HG03432 (cell line): Measurements from ENCODE around the gene RSRC1.
"Not testable (repeated sequence)": the region's sequence is repeated elsewhere in the genome, so short reads cannot be mapped to it uniquely, and the experiment has no call there.

Source experiments
- ATAC-seq: cut with Tn5 transposase; IDR thresholded peaks from one replicate; pipeline ENCODE4 v1.9.1; 2021; ENCODE audit warnings: mild to moderate bottlenecking, moderate library complexity; ENCODE audit not compliant: unreplicated experiment

The RSRC1 gene

DNA sequence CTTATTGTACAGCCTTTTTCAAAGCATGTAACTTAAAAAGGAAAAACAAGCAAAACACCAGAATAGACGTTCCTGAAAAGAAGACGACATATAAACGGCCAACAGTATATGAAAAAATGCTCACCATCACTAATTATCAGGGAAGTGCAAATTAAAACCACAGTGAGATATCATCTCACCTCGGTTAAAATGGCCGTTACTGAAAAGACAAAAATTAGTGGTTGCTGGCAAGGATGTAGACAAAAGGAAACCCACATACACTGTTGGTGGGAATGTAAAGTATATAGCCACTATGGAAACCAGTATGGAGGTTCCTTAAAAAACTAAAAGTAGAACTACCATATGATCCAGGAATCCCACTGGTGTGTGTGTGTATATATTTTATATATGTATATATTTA, 396.6 kb downstream of the RSRC1 start:
- no peak for ATAC-seq

DNA sequence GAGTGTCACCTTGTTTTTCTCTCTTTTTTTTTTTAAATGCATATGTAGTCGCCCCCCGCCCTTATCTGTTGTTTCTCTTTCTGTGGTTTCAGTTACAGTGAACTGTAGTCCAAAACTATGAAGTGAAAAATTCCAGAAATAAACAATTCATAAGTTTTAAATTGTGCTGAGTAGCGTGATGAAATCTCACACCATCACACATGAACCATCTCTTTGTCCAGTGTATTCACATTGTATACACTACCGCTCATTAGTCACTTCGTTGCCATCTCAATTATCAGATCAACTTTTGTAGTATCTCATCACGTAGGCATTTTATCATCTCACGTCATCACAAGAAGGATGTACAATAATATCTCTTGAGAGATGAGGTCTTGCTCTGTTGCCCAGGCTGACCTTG, 398.6 kb downstream of the RSRC1 start:
- no peak for ATAC-seq

DNA sequence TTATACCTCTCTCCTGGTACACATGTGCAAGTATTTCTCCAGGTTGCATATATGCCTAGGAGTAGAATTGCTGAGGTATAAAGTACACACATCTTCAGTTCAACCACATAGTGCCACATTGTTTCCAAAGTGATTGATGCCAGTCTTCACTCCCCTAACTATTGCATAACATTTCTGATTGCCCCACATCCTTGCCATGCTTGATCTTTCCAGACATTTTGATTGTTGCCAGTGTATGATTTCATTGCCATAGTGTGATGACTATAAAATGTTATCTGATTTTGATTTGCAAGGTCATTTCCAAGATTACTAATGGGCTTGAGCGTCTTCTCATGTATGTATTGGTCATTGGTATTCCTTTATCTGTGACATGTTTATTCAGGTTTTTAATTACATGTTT, 400.0 kb downstream of the RSRC1 start:
- ATAC-seq = no peak

DNA sequence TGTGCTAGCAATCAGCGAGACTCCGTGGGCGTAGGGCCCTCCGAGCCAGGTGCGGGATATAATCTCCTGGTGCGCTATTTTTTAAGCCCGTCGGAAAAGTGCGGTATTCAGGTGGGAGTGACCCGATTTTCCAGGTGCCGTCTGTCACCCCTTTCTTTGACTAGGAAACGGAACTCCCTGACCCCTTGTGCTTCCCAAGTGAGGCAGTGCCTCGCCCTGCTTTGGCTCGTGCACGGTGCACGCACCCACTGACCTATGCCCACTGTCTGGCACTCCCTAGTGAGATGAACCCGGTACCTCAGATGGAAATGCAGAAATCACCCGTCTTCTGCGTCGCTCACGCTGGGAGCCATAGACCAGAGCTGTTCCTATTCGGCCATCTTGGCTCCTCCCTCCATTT, 406.8 kb downstream of the RSRC1 start:
- ATAC-seq = not testable (repeated sequence)

DNA sequence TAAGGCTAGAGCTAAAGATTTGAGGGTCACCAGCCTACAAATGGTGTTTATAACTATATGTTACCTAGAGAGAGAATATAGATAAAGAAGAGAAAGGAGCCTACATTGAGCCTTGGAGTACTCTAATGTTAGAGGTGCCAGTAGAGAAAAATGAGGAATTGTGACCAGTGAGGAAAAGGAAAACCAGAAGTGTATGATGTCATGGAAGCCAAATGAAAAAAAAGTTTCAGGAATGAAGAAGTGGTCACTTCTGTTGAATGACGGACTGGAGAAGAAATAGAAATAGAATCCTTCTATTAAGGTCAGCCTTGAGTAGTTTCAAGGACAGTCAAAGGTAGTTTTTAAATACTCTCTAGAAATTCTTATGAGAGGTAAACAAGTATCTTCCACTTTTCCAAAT, 409.9 kb downstream of the RSRC1 start:
- ATAC-seq = no peak

DNA sequence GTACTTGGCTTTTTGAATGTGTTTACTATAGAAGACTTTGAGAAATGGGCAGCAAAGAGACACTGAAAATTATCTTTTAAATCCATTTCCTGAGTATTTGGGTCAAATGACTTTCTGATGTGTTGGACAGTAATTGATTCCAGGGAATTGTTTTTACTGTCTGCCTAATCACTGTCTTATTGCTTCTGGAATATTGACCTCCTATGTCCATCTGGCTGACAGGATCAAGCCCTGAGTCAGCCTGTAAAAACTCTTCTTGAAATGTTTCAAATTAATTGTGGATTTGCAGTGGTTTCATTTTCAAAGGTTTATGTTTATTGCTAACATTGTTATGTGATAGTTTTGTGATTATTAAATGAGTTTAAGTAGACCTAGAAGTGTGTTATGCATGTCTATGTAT, 410.5 kb downstream of the RSRC1 start:
- ATAC-seq = no peak

DNA sequence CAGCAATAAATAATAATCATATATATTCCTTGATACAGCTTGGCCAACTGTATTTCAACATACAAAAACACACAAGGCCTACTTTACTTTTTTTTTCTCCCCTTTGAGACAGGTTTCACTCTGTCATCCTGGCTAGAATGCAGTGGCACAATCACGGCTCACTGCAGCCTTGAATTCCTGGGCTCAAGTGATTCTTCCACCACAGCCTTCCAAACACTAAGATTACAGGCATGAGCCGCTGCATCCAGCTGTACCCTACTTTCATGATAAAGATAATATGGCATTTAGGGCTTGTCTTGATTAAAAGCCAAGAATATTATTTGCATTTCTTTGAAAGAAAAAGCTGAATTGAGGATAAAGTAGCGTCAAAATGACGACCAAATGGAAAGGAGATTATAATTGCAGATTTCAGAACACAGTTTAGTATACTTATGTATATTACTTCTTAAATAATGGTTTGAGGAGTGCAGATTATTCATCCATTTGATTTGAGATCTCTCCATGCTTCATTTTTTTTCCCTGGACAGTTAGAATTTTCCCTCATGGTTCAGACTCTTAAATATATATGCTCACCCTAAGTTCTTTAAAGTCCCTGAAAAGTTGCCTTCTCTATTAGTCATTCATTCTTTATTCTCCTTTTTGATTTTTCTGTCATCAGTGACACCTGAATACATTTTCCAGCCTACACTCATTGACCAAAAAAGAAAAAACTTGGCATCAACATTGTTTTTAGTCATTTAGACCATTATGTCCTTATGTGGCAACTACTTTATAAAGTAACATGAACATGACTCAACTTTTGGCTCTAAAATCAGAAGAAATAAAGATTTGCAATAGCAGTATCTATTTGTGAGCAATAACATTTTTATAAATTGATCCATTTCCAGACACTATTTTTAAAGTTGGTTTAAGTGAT, 412.6 kb downstream of the RSRC1 start:
- ATAC-seq = no peak

DNA sequence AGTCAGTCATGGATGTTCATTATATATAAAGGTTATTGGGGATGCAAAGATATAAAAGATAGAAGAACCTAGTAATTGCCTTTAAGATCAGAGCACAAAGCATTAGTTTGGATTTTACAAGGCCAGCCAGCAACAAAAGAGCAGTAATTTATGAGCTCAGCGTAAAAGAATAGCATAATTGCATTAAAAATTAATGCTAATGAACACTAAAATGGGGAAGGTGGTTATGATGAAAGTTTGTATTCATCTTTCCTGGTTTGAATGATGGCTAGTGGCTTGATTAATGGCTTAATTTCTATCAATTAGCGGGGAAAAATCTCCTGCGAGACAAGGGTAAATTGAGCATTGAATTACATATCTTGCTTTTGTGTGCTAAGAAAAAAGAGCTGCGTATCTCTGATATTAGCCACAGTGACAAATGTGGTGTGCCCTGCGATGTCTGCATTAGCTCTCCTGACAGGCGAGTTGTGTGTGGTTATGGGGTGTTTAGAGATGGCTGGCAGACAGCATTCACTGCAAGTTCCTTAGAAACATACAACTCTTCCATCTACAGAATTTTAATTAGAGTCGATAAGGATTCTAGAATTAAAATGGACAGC, 418.3 kb downstream of the RSRC1 start:
- ATAC-seq = no peak

DNA sequence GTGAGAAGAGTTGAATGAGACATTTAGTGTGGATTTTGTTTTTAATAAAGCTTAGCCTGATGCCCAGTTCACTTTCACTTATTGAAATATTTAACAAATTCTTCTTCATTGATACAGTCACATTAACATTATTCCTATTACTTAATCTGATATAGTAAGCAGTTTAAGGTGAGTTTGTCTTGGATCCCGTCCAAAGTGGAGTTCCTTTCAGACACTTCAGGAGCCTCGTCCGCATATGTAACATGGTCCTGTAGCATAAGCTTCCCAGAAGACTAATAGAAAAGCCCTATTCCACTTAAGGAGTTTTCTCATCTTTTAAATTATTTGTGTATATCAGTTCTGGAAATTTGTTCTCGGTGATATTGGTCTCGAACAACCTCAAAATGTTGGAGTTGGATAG, 421.4 kb downstream of the RSRC1 start:
- ATAC-seq = no peak

DNA sequence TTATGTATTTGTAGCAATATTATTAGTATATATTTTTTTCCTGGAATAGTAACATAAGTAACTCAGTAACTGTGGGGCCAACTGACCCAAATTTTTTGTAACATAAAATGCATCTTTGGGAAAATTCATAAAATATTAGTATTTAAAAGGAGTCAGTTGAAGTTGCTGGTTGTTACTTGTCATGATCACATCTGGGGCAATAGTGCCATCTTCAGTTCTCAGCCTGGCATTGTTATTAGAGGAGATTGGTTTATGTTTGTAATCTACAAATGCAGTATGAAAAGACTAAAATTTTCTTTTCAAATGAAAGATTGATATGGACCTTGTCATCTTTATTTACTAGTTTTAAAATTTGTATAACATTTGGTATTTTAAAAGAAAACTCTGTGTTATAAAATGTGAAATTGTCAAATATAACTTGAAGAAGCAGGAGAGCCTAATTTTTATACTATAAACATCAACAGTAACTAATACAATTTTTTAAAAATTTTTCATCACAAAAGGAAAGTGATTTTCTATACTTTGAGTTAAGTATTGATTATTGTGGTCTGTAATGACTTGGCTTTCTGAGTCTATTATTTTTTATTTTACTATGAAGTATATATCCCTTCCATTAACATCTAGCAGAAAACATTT, 422.3 kb downstream of the RSRC1 start:
- peak; percentile 67 for ATAC-seq

DNA sequence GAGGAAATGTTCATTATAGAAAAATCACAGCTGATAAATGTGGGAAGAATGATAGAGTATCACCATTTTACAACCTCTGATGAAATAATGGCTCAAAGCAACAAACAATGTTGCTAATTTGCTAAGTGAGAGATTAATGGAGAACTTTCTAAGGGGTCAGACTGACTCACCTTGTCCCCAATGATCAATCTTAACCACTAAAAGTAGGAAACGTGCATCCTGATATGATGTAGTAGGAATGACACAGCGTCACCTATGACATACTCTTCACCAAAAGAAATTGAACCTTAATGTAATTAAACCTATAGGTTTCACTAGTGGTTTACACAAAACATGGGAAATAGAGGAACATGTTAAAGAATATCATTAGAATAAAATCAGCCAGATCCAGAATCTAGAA, 426.0 kb downstream of the RSRC1 start:
- ATAC-seq = no peak

DNA sequence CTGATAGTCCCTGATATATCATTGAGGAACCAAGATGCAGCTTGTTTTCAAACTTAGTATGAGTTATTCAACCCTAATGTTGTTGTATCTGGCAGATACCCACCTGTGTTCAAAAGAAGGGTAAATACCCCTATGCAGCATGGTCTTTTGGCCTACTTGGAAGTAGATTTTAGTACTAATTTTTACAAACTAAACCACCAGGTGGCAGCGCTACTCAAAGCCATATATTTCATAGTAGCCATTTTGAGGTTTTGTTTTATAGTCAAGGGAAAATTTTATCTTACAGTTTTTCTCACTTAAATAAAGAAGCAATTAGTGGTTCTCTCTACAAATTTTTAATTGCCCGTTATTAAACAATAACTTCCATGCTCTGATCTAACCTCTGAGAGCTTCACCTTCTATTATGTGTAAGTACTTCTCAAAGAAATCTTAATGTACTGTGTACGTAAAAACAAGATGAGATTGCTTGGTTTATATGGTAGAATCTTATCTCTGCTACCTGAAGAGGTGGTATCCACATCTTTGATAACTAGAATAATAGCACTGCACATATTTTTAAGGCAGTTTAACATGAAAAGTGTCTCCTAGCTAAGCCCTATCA, 429.6 kb downstream of the RSRC1 start:
- ATAC-seq = peak; percentile 70

DNA sequence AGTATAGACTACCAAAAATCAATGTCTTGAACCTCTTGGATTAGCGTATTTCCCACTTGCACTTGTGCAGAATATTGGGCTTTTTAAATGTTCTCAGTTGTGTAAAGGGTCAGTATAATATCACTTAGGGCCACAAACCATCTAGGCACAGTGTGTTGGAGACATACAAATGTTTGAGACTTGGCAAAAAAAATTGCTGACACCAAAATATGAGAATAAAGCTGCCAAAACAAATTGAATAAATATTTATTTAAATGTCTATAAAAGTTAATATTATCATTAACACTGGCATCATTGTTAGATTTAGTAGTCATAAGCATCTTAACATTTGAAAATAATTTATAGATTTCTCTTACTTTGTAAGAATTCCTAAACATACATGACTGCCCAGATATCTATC, 430.2 kb downstream of the RSRC1 start:
- ATAC-seq = no peak

DNA sequence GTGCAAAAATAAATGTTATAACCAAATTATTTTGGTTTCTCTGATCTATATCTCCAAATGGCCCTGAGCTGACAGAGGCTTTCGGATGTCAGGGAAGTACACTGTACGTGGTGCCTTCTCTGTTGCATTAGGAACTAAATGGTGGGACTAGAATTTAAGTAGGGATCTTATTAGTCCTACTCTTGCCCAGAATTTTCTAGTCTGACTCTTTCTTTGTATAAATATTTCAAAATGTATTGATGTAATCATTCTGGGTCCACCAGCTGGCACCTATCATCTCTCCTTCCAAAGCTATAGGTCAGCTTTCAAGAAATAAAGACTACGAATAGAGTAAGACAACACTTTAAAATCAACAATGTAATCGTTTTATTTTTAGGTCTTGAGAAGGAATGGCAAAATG, 438.8 kb downstream of the RSRC1 start:
- no peak for ATAC-seq

DNA sequence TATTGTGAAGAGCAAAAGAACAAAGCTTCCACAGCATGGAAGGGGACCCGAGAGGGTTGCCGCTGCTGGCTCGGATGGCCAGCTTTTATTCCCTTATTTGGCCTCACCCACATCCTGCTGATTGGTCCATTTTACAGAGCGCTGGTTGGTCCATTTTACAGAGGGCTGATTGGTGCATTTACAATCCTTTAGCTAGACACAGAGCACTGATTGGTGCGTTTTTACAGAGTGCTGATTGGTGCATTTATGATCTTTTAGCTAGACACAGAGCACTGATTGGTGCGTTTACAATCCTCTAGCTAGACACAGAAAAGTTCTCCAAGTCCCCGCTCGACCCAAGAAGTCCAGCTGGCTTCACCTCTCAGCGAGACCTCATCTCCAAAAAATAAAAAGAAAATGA, 440.0 kb downstream of the RSRC1 start:
- not testable (repeated sequence) for ATAC-seq

DNA sequence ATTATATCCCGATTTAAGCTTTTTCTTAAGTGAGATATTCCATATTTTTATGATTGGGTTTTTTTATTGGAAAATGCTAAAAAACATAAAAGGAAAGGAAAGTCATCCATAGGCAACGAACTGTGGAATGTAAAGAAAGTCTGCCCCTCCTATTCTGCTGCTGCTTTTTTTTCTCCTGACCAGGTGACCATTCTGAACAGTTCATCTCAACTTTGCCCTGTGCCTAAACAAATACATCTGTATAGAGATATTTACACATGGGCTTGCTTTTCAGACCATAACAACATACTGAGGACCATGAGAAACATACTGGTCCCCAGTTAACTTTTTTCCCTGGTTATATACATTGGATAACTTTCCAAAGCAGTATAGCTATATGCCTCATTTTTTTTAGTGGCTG, 442.2 kb downstream of the RSRC1 start:
- ATAC-seq = no peak

DNA sequence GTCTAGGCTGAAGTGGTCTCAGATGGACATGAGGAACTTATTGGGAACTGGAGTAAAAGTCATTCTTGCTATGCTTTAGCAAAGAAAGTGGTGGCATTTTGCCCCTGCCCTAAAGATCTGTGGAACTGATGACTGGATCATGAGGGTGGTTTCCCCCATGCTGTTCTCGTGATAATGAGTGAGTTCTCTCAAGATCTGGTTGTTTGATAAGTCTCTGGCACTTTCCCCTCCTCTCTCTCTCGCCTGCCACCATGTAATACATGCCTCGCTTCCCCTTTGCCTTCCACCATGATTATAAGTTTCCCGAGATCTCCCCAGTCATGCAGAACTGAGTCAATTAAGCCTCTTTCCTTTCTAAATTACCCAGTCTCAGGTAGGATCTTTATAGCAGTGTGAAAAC, 449.6 kb downstream of the RSRC1 start:
- no peak for ATAC-seq

DNA sequence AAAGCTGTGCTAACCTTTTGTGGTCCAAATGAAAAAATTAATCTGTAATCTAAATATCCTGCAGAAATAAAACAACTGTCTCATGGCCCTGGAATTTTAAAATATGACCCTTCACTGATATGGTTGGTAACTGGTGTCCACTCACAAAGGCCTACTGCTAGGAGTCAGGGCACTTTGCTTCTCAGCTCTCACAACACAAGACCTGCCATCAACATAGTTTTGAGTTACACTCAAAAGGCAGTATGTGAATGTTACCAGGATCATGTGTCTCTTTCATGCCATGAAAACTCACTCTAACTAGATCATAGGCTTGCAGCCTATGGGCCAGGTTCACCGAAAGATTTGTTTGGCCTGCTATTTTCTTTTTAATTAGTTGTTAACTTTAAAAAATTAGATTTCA, 451.1 kb downstream of the RSRC1 start:
- no peak for ATAC-seq

DNA sequence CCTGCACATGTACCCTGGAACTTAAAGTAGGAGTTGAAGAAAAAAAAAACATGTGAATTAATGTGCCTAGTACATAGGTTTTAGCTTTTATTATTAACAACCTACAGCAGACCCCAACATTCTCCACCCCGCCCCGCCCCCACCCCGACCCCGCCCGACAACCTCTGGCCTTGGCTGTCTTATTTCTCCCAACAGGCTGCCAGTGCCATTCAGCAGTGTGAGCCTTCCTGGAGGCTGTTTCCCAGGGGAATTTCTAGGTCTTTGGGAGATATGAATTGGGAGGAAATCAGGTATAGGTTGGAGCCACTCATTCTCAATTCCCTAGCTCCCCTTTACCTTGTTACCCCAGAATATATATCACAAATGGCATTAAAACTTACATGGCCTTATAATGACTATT, 452.8 kb downstream of the RSRC1 start:
- ATAC-seq = no peak

DNA sequence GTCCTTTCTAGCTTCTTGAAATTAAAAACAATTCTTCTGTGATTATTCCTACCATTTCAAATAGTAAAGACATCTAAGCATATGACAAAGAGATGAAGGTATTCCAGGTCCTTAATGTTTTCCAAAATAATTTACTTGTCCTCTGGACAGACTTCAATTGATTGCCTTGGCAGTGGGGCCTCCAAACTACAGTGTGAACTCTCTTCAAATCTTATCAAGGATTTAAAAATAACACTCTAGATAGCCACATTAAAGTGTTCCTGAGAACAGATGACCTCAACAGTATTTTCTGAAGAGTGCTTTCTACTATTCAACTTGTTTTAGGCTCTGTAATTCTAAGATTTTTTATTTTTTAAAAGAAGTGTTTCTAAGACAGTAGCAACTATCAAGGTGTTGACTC, 453.2 kb downstream of the RSRC1 start:
- no peak for ATAC-seq

DNA sequence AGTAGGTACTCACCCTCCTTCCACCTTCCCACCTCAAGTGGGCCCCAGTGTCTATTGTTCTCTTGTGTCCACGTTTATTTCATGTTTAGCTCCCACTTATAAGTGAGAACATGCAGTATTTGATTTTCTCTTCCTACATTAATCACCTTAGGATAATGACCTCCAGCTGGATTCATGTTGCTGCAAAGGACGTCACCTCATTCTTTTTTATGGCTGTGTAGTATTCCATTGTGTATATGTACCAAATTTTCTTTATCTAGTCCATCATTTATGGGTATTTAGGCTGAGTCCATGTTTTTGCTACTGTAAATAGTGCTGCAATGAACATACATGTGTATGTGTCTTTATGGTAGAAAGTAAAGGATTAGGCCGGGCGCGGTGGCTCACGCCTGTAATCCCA, 455.2 kb downstream of the RSRC1 start:
- no peak for ATAC-seq

DNA sequence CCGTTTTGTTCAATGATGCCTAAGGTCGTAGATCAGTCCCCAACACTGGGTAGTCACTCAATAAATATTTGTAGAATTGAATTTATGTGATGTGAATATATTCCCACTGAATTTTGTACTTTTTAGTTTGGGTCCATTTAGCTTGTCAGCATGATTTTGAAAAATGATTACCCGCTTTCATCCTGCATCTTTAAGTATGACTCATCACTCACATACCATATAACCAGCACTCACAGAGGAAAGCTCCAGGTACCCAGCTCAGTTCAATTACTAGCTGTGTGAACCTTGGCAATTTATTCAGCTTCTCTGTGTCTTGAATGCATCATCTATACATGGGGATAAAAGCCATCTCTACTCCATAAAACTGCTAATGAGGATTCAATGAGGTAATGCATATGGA, 458.9 kb downstream of the RSRC1 start:
- no peak for ATAC-seq
